Measurements from ENCODE around the gene PRR14L.
"Not testable (repeated sequence)": the region's sequence is repeated elsewhere in the genome, so short reads cannot be mapped to it uniquely, and the experiment has no call there.

Gene PRR14L

GRCh38 chr22:31749636-31750364, at the start of gene PRR14L:
PRR14L (minus strand) TSS chr22:31750132; CDS start chr22:31738860, 11,272 bp downstream.
- Mint-ChIP-seq H3K4me3 (peak within 1 kb of the TSS; percentile 97), H3K27me3 (peaks cover 1% of the 10 kb centered on the region), H3K27ac (peak within 1 kb of the TSS; percentile 95), H3K4me1 (peaks cover 51% of the 10 kb centered on the region), H3K36me3 (ENCODE audit: low read depth) (peaks cover 13% of the 10 kb centered on the region), H3K9me3 (no peaks in the 10 kb centered on the region)
- peak; percentile 73 for ATAC-seq
- peak; percentile 100 for DNase-seq

- H3K4me3 Mint-ChIP-seq, DNase-seq, H3K4me1 Mint-ChIP-seq, H3K27me3 Mint-ChIP-seq, ATAC-seq, H3K27ac Mint-ChIP-seq, H3K9me3 Mint-ChIP-seq: not testable (repeated sequence)
- peaks cover 32% of the 10 kb centered on the region for H3K36me3 Mint-ChIP-seq (ENCODE audit: low read depth)
Observed at GRCh38 chr22:31799358-31799757, 49.4 kb upstream of the PRR14L start.

GRCh38 chr22:31790240-31790639, 40.3 kb upstream of the PRR14L start:
- no peaks in the 10 kb centered on the region for H3K27me3 Mint-ChIP-seq
- H3K9me3 Mint-ChIP-seq, result no peaks in the 10 kb centered on the region
- no peak overlapping the region for H3K27ac Mint-ChIP-seq
- DNase-seq, result no peak
- no peak for ATAC-seq
- peaks cover 19% of the 10 kb centered on the region for H3K36me3 Mint-ChIP-seq (ENCODE audit: low read depth)
- H3K4me3 Mint-ChIP-seq, result no peak overlapping the region
- peaks cover 12% of the 10 kb centered on the region for H3K4me1 Mint-ChIP-seq

- H3K4me1 Mint-ChIP-seq, result peaks cover 12% of the 10 kb centered on the region
- H3K9me3 Mint-ChIP-seq, result no peaks in the 10 kb centered on the region
- ATAC-seq (no peak), DNase-seq (no peak)
- H3K27me3 Mint-ChIP-seq, result no peaks in the 10 kb centered on the region
- no peak overlapping the region for H3K27ac Mint-ChIP-seq
- peaks cover 23% of the 10 kb centered on the region for H3K36me3 Mint-ChIP-seq (ENCODE audit: low read depth)
- no peak overlapping the region for H3K4me3 Mint-ChIP-seq
Observed at GRCh38 chr22:31789803-31790202, 39.9 kb upstream of the PRR14L start.

- DNase-seq, result no peak
- no peaks in the 10 kb centered on the region for H3K9me3 Mint-ChIP-seq
- H3K4me1 Mint-ChIP-seq, result no peaks in the 10 kb centered on the region
- H3K4me3 Mint-ChIP-seq, result no peak overlapping the region
- H3K36me3 Mint-ChIP-seq (ENCODE audit: low read depth), result peaks cover 22% of the 10 kb centered on the region
- ATAC-seq, result no peak
- H3K27ac Mint-ChIP-seq, result no peak overlapping the region
- no peaks in the 10 kb centered on the region for H3K27me3 Mint-ChIP-seq
Observed at GRCh38 chr22:31776231-31776630, 26.3 kb upstream of the PRR14L start.

GRCh38 chr22:31773416-31773815, 23.5 kb upstream of the PRR14L start:
- DNase-seq, result no peak
- Mint-ChIP-seq H3K27me3 (no peaks in the 10 kb centered on the region), H3K36me3 (ENCODE audit: low read depth) (peaks cover 23% of the 10 kb centered on the region), H3K9me3 (no peaks in the 10 kb centered on the region), H3K4me3 (no peak overlapping the region), H3K27ac (no peak overlapping the region), H3K4me1 (peaks cover 9% of the 10 kb centered on the region)
- no peak for ATAC-seq

- no peak for DNase-seq
- Mint-ChIP-seq H3K4me3 (no peak overlapping the region), H3K4me1 (peaks cover 17% of the 10 kb centered on the region), H3K27me3 (no peaks in the 10 kb centered on the region), H3K9me3 (no peaks in the 10 kb centered on the region), H3K27ac (no peak overlapping the region), H3K36me3 (ENCODE audit: low read depth) (peaks cover 35% of the 10 kb centered on the region)
- no peak for ATAC-seq
Observed at GRCh38 chr22:31768422-31769059, 18.6 kb upstream of the PRR14L start.

- H3K9me3 Mint-ChIP-seq, result no peaks in the 10 kb centered on the region
- peaks cover 18% of the 10 kb centered on the region for H3K4me1 Mint-ChIP-seq
- H3K36me3 Mint-ChIP-seq (ENCODE audit: low read depth), result peaks cover 37% of the 10 kb centered on the region
- H3K4me3 Mint-ChIP-seq, result no peak overlapping the region
- ATAC-seq, result no peak
- H3K27ac Mint-ChIP-seq, result peak overlapping the region; percentile 11
- DNase-seq, result no peak
- H3K27me3 Mint-ChIP-seq, result no peaks in the 10 kb centered on the region
Observed at GRCh38 chr22:31764785-31765184, 14.9 kb upstream of the PRR14L start.

GRCh38 chr22:31758860-31759259, 8.9 kb upstream of the PRR14L start:
- H3K27me3 Mint-ChIP-seq, H3K27ac Mint-ChIP-seq, H3K4me3 Mint-ChIP-seq, H3K9me3 Mint-ChIP-seq, DNase-seq, ATAC-seq: not testable (repeated sequence)
- Mint-ChIP-seq H3K4me1 (peaks cover 16% of the 10 kb centered on the region), H3K36me3 (ENCODE audit: low read depth) (peaks cover 12% of the 10 kb centered on the region)

- Mint-ChIP-seq H3K9me3 (no peaks in the 10 kb centered on the region), H3K4me3 (no peak overlapping the region), H3K4me1 (peaks cover 27% of the 10 kb centered on the region), H3K27ac (no peak overlapping the region), H3K36me3 (ENCODE audit: low read depth) (peaks cover 12% of the 10 kb centered on the region), H3K27me3 (no peaks in the 10 kb centered on the region)
- ATAC-seq (no peak), DNase-seq (no peak)
Observed at GRCh38 chr22:31757265-31757664, 7.3 kb upstream of the PRR14L start.

GRCh38 chr22:31754813-31755212, 4.9 kb upstream of the PRR14L start:
- Mint-ChIP-seq H3K4me3 (peak overlapping the region; percentile 97), H3K36me3 (ENCODE audit: low read depth) (peaks cover 1% of the 10 kb centered on the region), H3K27me3 (peaks cover 1% of the 10 kb centered on the region), H3K9me3 (no peaks in the 10 kb centered on the region), H3K27ac (peak overlapping the region; percentile 97), H3K4me1 (peaks cover 33% of the 10 kb centered on the region)
- ATAC-seq (no peak), DNase-seq (no peak)

GRCh38 chr22:31753634-31754501, 3.9 kb upstream of the PRR14L start, which contains the start of gene DEPDC5:
DEPDC5 (plus strand) TSS chr22:31754019; CDS start chr22:31754922, 903 bp downstream.
- peaks cover 1% of the 10 kb centered on the region for H3K27me3 Mint-ChIP-seq
- peak; percentile 85 for ATAC-seq
- H3K36me3 Mint-ChIP-seq (ENCODE audit: low read depth), result peaks cover 1% of the 10 kb centered on the region
- H3K9me3 Mint-ChIP-seq, result no peaks in the 10 kb centered on the region
- peak within 1 kb of the TSS; percentile 97 for H3K27ac Mint-ChIP-seq
- H3K4me3 Mint-ChIP-seq, result peak within 1 kb of the TSS; percentile 97
- DNase-seq, result peak; percentile 98
- peaks cover 36% of the 10 kb centered on the region for H3K4me1 Mint-ChIP-seq

- Mint-ChIP-seq H3K27me3 (peaks cover 1% of the 10 kb centered on the region), H3K27ac (peak overlapping the region; percentile 97), H3K4me1 (peaks cover 43% of the 10 kb centered on the region), H3K36me3 (ENCODE audit: low read depth) (peaks cover 1% of the 10 kb centered on the region), H3K9me3 (no peaks in the 10 kb centered on the region), H3K4me3 (peak overlapping the region; percentile 97)
- DNase-seq (peak; percentile 22), ATAC-seq (no peak)
Observed at GRCh38 chr22:31753005-31753633, 3.2 kb upstream of the PRR14L start.
